Measurements from ENCODE around the gene SEC14L6.

SEC14L6 gene

DNA sequence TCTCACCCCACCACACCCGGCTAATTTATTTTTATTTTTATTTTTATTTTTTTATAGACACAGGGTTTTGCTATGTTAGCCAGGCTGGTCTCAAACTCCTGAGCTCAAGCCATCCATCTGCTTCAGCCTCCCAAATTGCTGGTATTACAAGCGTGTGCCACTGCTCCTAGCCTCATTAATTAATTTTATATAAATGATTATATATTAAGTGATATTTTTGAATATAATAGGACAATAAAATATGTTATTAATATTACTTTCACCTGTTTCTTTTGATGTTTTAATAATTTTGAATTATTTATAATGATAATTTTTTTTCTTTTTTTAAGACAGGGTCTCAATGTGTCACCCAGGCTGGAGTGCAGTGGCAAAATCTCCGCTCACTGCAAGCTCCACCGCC lies 38.9 kb downstream of the SEC14L6 start:
- Histone ChIP-seq H3K4me3 (ENCODE audit: insufficient read length, low read depth) (no peak overlapping the region), H3K4me1 (ENCODE audit: insufficient read depth, insufficient read length) (no peaks in the 10 kb centered on the region), H3K36me3 (ENCODE audit: insufficient read depth, insufficient read length, low read length) (no peaks in the 10 kb centered on the region), H3K9ac (ENCODE audit: insufficient read length, low read depth) (no peak overlapping the region), H3K9me3 (ENCODE audit: insufficient read depth, low read length) (peaks cover 5% of the 10 kb centered on the region; the same call in 1 of the 2 replicates), H3K27me3 (ENCODE audit: insufficient read depth, insufficient read length) (no peaks in the 10 kb centered on the region)
- TF ChIP-seq ZNF274 (IDR thresholded peaks at IDR 0.05; ENCODE audit: low read depth, low read length) (no peak), SUZ12 (IDR thresholded peaks at IDR 0.05; ENCODE audit: extremely low read depth, insufficient read depth, insufficient read length) (no peak), YY1 (IDR thresholded peaks at IDR 0.05; ENCODE audit: insufficient read depth, insufficient read length) (no peak)
- DNase-seq (ENCODE audit: low read depth, low spot score) = no peak

DNA sequence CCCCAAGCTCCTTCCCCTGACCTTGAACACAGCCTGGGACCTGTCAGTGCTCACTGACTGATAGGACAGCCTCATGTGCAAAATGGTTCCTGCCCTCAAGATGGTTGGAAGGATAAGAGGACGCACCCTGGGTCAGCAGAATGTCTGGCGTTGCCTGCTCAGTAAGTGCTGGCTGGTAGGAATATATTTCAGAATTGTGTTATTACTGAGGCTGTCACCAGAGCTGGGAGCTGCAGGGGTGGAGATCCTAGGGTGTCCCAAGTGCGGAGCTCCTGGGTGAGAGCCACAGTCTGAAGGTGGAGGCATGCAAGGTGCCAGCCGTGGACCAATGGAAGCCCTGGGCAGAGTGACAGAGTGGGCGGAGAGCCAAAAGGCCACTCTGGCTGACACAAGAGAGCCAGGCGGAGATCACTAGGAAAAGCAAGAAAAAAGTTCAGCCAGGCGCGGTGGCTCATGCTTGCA lies 40.0 kb downstream of the SEC14L6 start:
- TF ChIP-seq YY1 (IDR thresholded peaks at IDR 0.05; ENCODE audit: insufficient read depth, insufficient read length) (no peak), SUZ12 (IDR thresholded peaks at IDR 0.05; ENCODE audit: extremely low read depth, insufficient read depth, insufficient read length) (no peak), ZNF274 (IDR thresholded peaks at IDR 0.05; ENCODE audit: low read depth, low read length) (no peak)
- Histone ChIP-seq H3K4me1 (ENCODE audit: insufficient read depth, insufficient read length) (no peaks in the 10 kb centered on the region), H3K9me3 (ENCODE audit: insufficient read depth, low read length) (no peaks in the 10 kb centered on the region), H3K27me3 (ENCODE audit: insufficient read depth, insufficient read length) (no peaks in the 10 kb centered on the region), H3K4me3 (ENCODE audit: insufficient read length, low read depth) (no peak overlapping the region), H3K9ac (ENCODE audit: insufficient read length, low read depth) (no peak overlapping the region), H3K36me3 (ENCODE audit: insufficient read depth, insufficient read length, low read length) (no peaks in the 10 kb centered on the region)
- DNase-seq (ENCODE audit: low read depth, low spot score) = no peak

DNA sequence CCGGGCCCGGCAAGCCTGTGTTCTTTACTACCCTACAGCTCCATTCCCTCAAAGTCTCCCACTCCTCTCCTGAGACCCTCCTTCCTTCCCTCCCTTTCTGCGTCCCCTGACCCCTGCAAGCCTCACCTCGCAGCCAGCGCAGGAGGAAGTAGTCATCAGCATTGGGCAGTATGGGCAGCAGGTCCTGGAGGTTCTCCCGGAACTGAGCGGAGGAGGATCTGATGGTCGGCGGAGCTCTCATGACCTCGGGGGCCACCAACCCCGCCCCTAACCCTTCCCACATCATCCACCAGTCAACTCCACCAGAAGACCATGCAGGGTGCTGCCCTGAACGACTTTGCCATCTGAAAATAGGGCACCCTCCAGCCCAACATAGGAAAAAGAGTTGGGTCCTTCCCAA lies 43.0 kb downstream of the SEC14L6 start:
- Histone ChIP-seq H3K4me3 (ENCODE audit: insufficient read length, low read depth) (no peak overlapping the region), H3K4me1 (ENCODE audit: insufficient read depth, insufficient read length) (no peaks in the 10 kb centered on the region), H3K27me3 (ENCODE audit: insufficient read depth, insufficient read length) (no peaks in the 10 kb centered on the region), H3K36me3 (ENCODE audit: insufficient read depth, insufficient read length, low read length) (no peaks in the 10 kb centered on the region), H3K9ac (ENCODE audit: insufficient read length, low read depth) (no peak overlapping the region), H3K9me3 (ENCODE audit: insufficient read depth, low read length) (no peaks in the 10 kb centered on the region)
- no peak for DNase-seq (ENCODE audit: low read depth, low spot score)
- TF ChIP-seq SUZ12 (IDR thresholded peaks at IDR 0.05; ENCODE audit: extremely low read depth, insufficient read depth, insufficient read length) = no peak
- no peak for TF ChIP-seq YY1 (IDR thresholded peaks at IDR 0.05; ENCODE audit: insufficient read depth, insufficient read length)
- TF ChIP-seq ZNF274 (IDR thresholded peaks at IDR 0.05; ENCODE audit: low read depth, low read length) = no peak

DNA sequence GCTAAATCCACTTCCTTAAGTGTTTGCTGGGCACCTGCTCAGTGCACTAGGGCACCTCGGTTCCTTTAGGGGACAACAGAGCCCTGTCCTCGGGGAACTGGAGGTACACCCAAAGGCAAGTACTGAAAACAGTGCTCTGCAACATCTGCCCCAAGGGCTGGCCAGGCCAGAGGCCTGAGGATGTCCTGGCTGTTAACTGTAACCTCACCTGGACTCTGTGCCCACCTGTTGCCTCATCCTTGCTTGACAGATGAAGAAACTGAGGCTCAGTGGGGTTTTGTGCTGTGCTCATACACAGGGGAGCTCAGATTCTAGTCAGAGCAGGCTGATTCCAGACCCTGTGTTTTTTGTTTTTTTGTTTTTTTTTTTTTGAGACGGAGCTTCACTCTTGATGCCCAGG lies 43.6 kb downstream of the SEC14L6 start:
- no peaks in the 10 kb centered on the region for H3K4me1 ChIP-seq (ENCODE audit: insufficient read depth, insufficient read length)
- no peak overlapping the region for H3K9ac ChIP-seq (ENCODE audit: insufficient read length, low read depth)
- no peak for TF ChIP-seq SUZ12 (IDR thresholded peaks at IDR 0.05; ENCODE audit: extremely low read depth, insufficient read depth, insufficient read length)
- no peak for TF ChIP-seq YY1 (IDR thresholded peaks at IDR 0.05; ENCODE audit: insufficient read depth, insufficient read length)
- no peaks in the 10 kb centered on the region for H3K27me3 ChIP-seq (ENCODE audit: insufficient read depth, insufficient read length)
- no peaks in the 10 kb centered on the region for H3K9me3 ChIP-seq (ENCODE audit: insufficient read depth, low read length)
- no peak overlapping the region for H3K4me3 ChIP-seq (ENCODE audit: insufficient read length, low read depth)
- no peaks in the 10 kb centered on the region for H3K36me3 ChIP-seq (ENCODE audit: insufficient read depth, insufficient read length, low read length)
- no peak for DNase-seq (ENCODE audit: low read depth, low spot score)

DNA sequence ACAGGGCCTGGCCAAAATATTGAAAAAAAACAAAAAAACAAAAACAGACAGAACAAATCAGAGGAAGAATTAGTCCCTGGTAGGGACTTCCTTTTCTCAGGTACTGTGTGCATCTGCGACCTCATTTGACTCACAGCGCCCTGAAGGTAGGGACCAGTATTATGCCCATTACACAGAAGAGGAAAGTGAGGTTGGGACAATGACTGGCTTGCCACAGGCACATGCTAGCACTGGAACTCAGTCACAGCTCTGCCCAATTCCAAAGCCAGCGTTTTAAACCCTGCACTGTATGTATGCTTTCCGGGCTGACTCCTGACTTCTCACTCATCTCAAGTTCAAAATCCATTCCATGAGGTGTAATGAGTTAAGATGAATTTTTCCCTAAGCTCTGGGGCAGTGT lies 44.4 kb downstream of the SEC14L6 start:
- DNase-seq (ENCODE audit: low read depth, low spot score) = no peak
- H3K27me3 ChIP-seq (ENCODE audit: insufficient read depth, insufficient read length) = no peaks in the 10 kb centered on the region

DNA sequence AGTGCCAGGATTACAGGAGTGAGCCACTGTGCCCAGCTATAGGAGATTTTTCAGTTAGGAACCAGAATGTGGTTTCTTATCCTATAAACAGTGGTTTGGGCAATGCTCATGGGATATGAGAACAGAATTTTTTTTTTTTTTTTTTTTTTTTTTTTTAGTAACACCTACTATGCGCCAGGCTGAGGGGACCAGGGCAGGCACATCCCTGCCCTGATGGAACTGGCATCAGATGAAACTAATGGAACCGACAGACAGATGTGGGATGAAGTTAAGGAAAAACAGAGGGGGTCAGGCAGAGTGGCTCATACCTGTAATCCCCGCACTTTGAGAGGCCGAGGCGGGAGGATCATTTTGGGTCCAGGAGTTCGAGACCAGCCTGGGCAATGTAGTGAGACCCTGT lies 45.9 kb downstream of the SEC14L6 start:
- DNase-seq (ENCODE audit: low read depth, low spot score) = no peak
- H3K9ac ChIP-seq (ENCODE audit: insufficient read length, low read depth) = no peak overlapping the region
- peaks cover 2% of the 10 kb centered on the region for H3K4me1 ChIP-seq (ENCODE audit: insufficient read depth, insufficient read length)
- TF ChIP-seq ZNF274 (IDR thresholded peaks at IDR 0.05; ENCODE audit: low read depth, low read length) (no peak), SUZ12 (IDR thresholded peaks at IDR 0.05; ENCODE audit: extremely low read depth, insufficient read depth, insufficient read length) (no peak), YY1 (IDR thresholded peaks at IDR 0.05; ENCODE audit: insufficient read depth, insufficient read length) (no peak)
- no peaks in the 10 kb centered on the region for H3K36me3 ChIP-seq (ENCODE audit: insufficient read depth, insufficient read length, low read length)
- H3K27me3 ChIP-seq (ENCODE audit: insufficient read depth, insufficient read length) = no peaks in the 10 kb centered on the region
- H3K4me3 ChIP-seq (ENCODE audit: insufficient read length, low read depth) = no peak overlapping the region
- H3K9me3 ChIP-seq (ENCODE audit: insufficient read depth, low read length) = no peaks in the 10 kb centered on the region

More for the DNA sequence above, 44.4 kb downstream of the SEC14L6 start:
- Histone ChIP-seq H3K4me1 (ENCODE audit: insufficient read depth, insufficient read length) (no peaks in the 10 kb centered on the region), H3K36me3 (ENCODE audit: insufficient read depth, insufficient read length, low read length) (no peaks in the 10 kb centered on the region), H3K9ac (ENCODE audit: insufficient read length, low read depth) (no peak overlapping the region), H3K9me3 (ENCODE audit: insufficient read depth, low read length) (no peaks in the 10 kb centered on the region), H3K4me3 (ENCODE audit: insufficient read length, low read depth) (no peak overlapping the region)
- no peak for TF ChIP-seq YY1 (IDR thresholded peaks at IDR 0.05; ENCODE audit: insufficient read depth, insufficient read length)
- TF ChIP-seq ZNF274 (IDR thresholded peaks at IDR 0.05; ENCODE audit: low read depth, low read length) = no peak
- no peak for TF ChIP-seq SUZ12 (IDR thresholded peaks at IDR 0.05; ENCODE audit: extremely low read depth, insufficient read depth, insufficient read length)

DNA sequence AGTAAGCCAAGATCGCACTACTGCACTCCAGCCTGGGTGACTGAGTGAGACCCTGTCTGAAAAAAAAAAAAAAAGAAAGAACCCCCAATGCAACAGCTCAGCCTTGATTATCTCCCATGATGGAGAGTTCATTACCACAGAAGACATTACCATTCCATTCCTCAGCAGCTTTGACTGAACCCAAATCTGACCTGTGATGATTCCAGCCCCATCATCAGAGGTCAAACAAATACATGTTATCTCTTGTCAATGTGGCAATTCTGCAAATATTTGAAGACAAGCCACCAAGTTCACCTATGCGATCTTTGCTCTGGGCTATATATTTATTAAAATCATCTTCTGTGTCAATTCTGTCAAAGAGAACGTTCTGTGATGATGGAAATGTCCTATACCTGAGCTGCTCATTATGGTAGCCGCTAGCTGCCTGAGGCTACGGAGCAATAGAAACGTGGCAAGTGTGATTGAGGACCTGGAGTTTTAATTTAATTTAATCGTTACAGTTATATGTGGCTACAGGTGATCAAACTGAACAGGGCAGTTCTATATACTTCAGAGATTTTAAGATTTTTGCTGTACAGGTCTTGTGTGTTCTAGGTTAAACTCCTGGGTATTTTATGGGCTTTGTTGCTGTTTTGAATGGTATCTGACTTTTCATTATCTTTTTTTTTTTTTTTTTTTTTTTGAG lies 48.9 kb downstream of the SEC14L6 start:
- Histone ChIP-seq H3K9ac (ENCODE audit: insufficient read length, low read depth) (no peak overlapping the region), H3K36me3 (ENCODE audit: insufficient read depth, insufficient read length, low read length) (no peaks in the 10 kb centered on the region), H3K9me3 (ENCODE audit: insufficient read depth, low read length) (no peaks in the 10 kb centered on the region), H3K27me3 (ENCODE audit: insufficient read depth, insufficient read length) (no peaks in the 10 kb centered on the region), H3K4me3 (ENCODE audit: insufficient read length, low read depth) (no peak overlapping the region), H3K4me1 (ENCODE audit: insufficient read depth, insufficient read length) (peaks cover 7% of the 10 kb centered on the region)
- DNase-seq (ENCODE audit: low read depth, low spot score) = no peak
- TF ChIP-seq YY1 (IDR thresholded peaks at IDR 0.05; ENCODE audit: insufficient read depth, insufficient read length) (no peak), SUZ12 (IDR thresholded peaks at IDR 0.05; ENCODE audit: extremely low read depth, insufficient read depth, insufficient read length) (no peak), ZNF274 (IDR thresholded peaks at IDR 0.05; ENCODE audit: low read depth, low read length) (no peak)

All from NT2/D1 (cell line).